MCF 10A (cell line): ENCODE data around the gene NCOR1. TPM values are rescaled to one million over a fixed set of nuclear protein-coding genes. Genes with fewer than 3 reads are reported as not detected.
"Not testable (repeated sequence)": the region's sequence is repeated elsewhere in the genome, so short reads cannot be mapped to it uniquely, and the experiment has no call there.

ENCODE experiments used
- BruUV-seq: library from RNA; stranded (reverse); fragments of 400-500 nt; replicated peaks from 2 replicates; lab custom pipeline; 2021; lab: Mats Ljungman, UMichigan
- CTCF ChIA-PET: fragments of 300-600 bp; sonication (Branson Sonifier 250); formaldehyde crosslinking; extraction: SDS; loops from one replicate; lab custom pipeline; 2021; ENCODE audit warnings: antibody characterized with exemption, inconsistent platforms; lab: Yijun Ruan, JAX
- POLR2A ChIA-PET: fragments of 300-600, 350-650 bp; sonication (Branson Sonifier 250); formaldehyde crosslinking; extraction: SDS; loops from one replicate; lab custom pipeline; 2020; ENCODE audit warnings: antibody characterized with exemption, inconsistent platforms; lab: Yijun Ruan, JAX
- DNase-seq: peaks from one replicate; pipeline ENCODE4 v3.0.0-alpha.2; 2018; ENCODE audit not compliant: unreplicated experiment
- H3K27ac Mint-ChIP-seq: one replicate; pipeline ENCODE4 v1.8.0; 2022; ENCODE audit warnings: mild to moderate bottlenecking, low read depth, mixed read lengths; ENCODE audit not compliant: unreplicated experiment
- H3K27me3 Mint-ChIP-seq: one replicate; pipeline ENCODE4 v1.8.0; 2022; ENCODE audit warnings: mixed read lengths; ENCODE audit not compliant: insufficient read depth, unreplicated experiment
- H3K36me3 Mint-ChIP-seq: one replicate; pipeline ENCODE4 v1.8.0; 2022; ENCODE audit warnings: mild to moderate bottlenecking, moderate library complexity, mixed read lengths; ENCODE audit not compliant: insufficient read depth, unreplicated experiment
- H3K4me1 Mint-ChIP-seq: one replicate; pipeline ENCODE4 v1.8.0; 2022; ENCODE audit warnings: mixed read lengths; ENCODE audit not compliant: insufficient read depth, unreplicated experiment
- H3K4me3 Mint-ChIP-seq: one replicate; pipeline ENCODE4 v1.8.0; 2022; ENCODE audit warnings: mild to moderate bottlenecking, moderate library complexity, mixed read lengths; ENCODE audit not compliant: unreplicated experiment
- H3K9me3 Mint-ChIP-seq: one replicate; pipeline ENCODE4 v1.8.0; 2022; ENCODE audit warnings: mixed read lengths; ENCODE audit not compliant: unreplicated experiment
- intact Hi-C: fragments of 100-400 bp; cut with micrococcal nuclease; formaldehyde crosslinking; loops from 2 replicates; pipeline ENCODE4 v1.14.1; 2022
- total RNA-seq: library from RNA; stranded (reverse); gene quantifications from 2 replicates; pipeline ENCODE4 v1.2.3, GENCODE V29; 2022
- TF ChIP-seq, protein P1 (sequence below): fragments of 200-600 bp; IDR thresholded peaks from one replicate; pipeline ENCODE4 v1.8.0; 2022; ENCODE audit warnings: antibody characterized with exemption, mild to moderate bottlenecking; ENCODE audit not compliant: unreplicated experiment

NCOR1 gene
- total RNA-seq, 1 experiment from 2014 or later, result 138 TPM

- ChIA-PET CTCF (interaction anchor here (0.6 kb wide), 1 partner anchor 8 kb away, joined by 3 read pairs; no protein-coding TSS in a partner anchor), POLR2A (interaction anchor here (0.6 to 1.9 kb wide), 6 partner anchors 8 to 183 kb away, joined by 3 to 18 read pairs (median 3); partner anchors contain the start of gene NCOR1)
- intact Hi-C loops, H3K27me3 Mint-ChIP-seq, H3K4me3 Mint-ChIP-seq, BruUV-seq, DNase-seq, H3K9me3 Mint-ChIP-seq: not testable (repeated sequence)
- Mint-ChIP-seq H3K36me3 (peaks cover 22% of the 10 kb centered on the region), H3K27ac (peak overlapping the region; percentile 67), H3K4me1 (peaks cover 24% of the 10 kb centered on the region)
Measured at GRCh38 chr17:16202554-16203500, 12.5 kb downstream of the NCOR1 start.

DNA sequence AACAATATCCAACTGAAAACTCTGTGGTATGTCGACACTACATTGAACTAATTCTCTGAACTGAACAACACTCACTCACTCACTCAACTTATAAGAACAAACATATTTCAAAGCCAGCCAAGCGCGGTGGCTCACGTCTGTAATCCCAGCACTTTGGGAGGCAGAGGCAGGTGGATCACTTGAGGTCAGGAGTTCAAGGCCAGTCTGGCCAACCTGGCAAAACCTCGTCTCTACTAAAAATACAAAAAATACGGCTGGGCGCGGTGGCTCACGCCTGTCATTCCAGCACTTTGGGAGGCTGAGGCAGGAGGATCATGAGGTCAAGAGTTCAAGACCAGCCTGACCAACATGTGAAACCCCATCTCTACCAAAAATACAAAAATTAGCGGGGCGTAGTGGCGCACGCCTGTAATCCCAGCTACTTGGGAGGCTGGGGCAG lies 13.6 kb downstream of the NCOR1 start:
- BruUV-seq, H3K27ac Mint-ChIP-seq, H3K27me3 Mint-ChIP-seq, intact Hi-C loops, H3K9me3 Mint-ChIP-seq, DNase-seq, CTCF ChIA-PET, H3K4me3 Mint-ChIP-seq: not testable (repeated sequence)
- peaks cover 32% of the 10 kb centered on the region for H3K36me3 Mint-ChIP-seq
- POLR2A ChIA-PET, result interaction anchor here (0.7 to 3.2 kb wide), 4 partner anchors 9 to 12 kb away, joined by 3 to 18 read pairs (median 8); partner anchors contain the start of gene NCOR1
- peaks cover 24% of the 10 kb centered on the region for H3K4me1 Mint-ChIP-seq

GRCh38 chr17:16199093-16199492 lies 16.2 kb downstream of the NCOR1 start:
- DNase-seq, result no peak

GRCh38 chr17:16197276-16197675 lies 18.1 kb downstream of the NCOR1 start:
- TF ChIP-seq, protein P1, sequence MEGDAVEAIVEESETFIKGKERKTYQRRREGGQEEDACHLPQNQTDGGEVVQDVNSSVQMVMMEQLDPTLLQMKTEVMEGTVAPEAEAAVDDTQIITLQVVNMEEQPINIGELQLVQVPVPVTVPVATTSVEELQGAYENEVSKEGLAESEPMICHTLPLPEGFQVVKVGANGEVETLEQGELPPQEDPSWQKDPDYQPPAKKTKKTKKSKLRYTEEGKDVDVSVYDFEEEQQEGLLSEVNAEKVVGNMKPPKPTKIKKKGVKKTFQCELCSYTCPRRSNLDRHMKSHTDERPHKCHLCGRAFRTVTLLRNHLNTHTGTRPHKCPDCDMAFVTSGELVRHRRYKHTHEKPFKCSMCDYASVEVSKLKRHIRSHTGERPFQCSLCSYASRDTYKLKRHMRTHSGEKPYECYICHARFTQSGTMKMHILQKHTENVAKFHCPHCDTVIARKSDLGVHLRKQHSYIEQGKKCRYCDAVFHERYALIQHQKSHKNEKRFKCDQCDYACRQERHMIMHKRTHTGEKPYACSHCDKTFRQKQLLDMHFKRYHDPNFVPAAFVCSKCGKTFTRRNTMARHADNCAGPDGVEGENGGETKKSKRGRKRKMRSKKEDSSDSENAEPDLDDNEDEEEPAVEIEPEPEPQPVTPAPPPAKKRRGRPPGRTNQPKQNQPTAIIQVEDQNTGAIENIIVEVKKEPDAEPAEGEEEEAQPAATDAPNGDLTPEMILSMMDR, result no peak
- H3K27ac Mint-ChIP-seq, result no peak overlapping the region
- no TSS peak for BruUV-seq
- peaks cover 7% of the 10 kb centered on the region for H3K4me1 Mint-ChIP-seq
- no peak overlapping the region for H3K4me3 Mint-ChIP-seq
- peaks cover 59% of the 10 kb centered on the region for H3K36me3 Mint-ChIP-seq
- CTCF ChIA-PET, result interaction anchor here (1.1 kb wide), 1 partner anchor 12 kb away, joined by 5 read pairs; no protein-coding TSS in a partner anchor
- no peak for DNase-seq
- no peaks in the 10 kb centered on the region for H3K27me3 Mint-ChIP-seq
- no peaks in the 10 kb centered on the region for H3K9me3 Mint-ChIP-seq
- POLR2A ChIA-PET, result no interaction called here
- intact Hi-C loops, result no loop called here

More at GRCh38 chr17:16199093-16199492, 16.2 kb downstream of the NCOR1 start:
- no TSS peak for BruUV-seq
- H3K27me3 Mint-ChIP-seq, result no peaks in the 10 kb centered on the region
- H3K36me3 Mint-ChIP-seq, result peaks cover 43% of the 10 kb centered on the region
- H3K4me3 Mint-ChIP-seq, result no peak overlapping the region
- peaks cover 16% of the 10 kb centered on the region for H3K4me1 Mint-ChIP-seq
- no peaks in the 10 kb centered on the region for H3K9me3 Mint-ChIP-seq
- TF ChIP-seq, protein P1, result no peak
- POLR2A ChIA-PET, result interaction anchor here (1.0 to 3.2 kb wide), 2 partner anchors 8 to 11 kb away, joined by 3 to 12 read pairs; no protein-coding TSS in a partner anchor
- CTCF ChIA-PET, result no interaction called here
- intact Hi-C loops, result no loop called here
- H3K27ac Mint-ChIP-seq, result peak overlapping the region; percentile 3

DNA sequence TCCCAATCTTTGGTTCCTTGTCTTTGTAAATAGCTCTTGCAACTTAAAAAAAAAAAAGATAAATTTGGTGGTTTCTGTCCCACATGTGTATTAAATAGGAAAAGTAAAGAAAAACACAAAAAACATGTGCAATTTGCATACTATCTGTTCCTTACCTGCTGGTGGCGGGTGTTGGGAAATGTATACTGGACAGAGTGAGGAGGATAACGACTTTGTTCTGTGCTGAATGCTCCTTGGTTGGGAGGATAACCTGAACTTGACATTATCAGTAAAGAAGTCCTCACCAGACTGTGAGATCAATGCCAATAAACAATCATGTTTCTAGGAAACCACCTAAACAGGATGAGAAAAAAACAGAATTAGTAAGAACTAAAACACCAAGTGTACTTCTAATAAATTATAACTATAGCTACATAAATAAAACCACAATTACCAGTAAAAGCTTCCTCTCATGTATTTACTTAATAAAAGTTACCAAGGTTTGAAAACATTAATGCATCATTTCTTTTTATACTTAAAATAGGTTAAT lies 21.0 kb downstream of the NCOR1 start:
- POLR2A ChIA-PET, result interaction anchor here (0.8 kb wide), 1 partner anchor 22 kb away, joined by 4 read pairs; the partner anchor contains the start of gene PIGL
- intact Hi-C loops, H3K9me3 Mint-ChIP-seq, CTCF ChIA-PET, DNase-seq, H3K4me3 Mint-ChIP-seq, BruUV-seq, H3K27ac Mint-ChIP-seq, H3K27me3 Mint-ChIP-seq: not testable (repeated sequence)
- H3K4me1 Mint-ChIP-seq, result peaks cover 19% of the 10 kb centered on the region
- peaks cover 73% of the 10 kb centered on the region for H3K36me3 Mint-ChIP-seq
